Anterior cingulate cortex (tissue), 58 donors: ENCODE results near the gene RFC3.
"Not testable (repeated sequence)": the region's sequence is repeated elsewhere in the genome, so short reads cannot be mapped to it uniquely, and the experiment has no call there.

ENCODE experiments used
- DNase-seq, 58 donors: peaks; one replicate each; lab custom pipeline; 2025; lab: John Stamatoyannopoulos, UW

The RFC3 gene

GRCh38 chr13:33806470-33807248, 11.3 kb upstream of the RFC3 start:
- no peak for DNase-seq

GRCh38 chr13:33812829-33813228, 5.1 kb upstream of the RFC3 start:
- DNase-seq: not testable (repeated sequence)

GRCh38 chr13:33815011-33815550, 2.9 kb upstream of the RFC3 start:
- no peak for DNase-seq

GRCh38 chr13:33816912-33817311, 1.0 kb upstream of the RFC3 start:
- no peak for DNase-seq

GRCh38 chr13:33817513-33817900, 442 bp upstream of the RFC3 start:
- DNase-seq: no peak

GRCh38 chr13:33825083-33825482, 7.1 kb downstream of the RFC3 start:
- no peak for DNase-seq

GRCh38 chr13:33827139-33827538, 9.2 kb downstream of the RFC3 start:
- DNase-seq: no peak

- peak in 11 of 58 donors; percentile 0 to 10 (median 3) for DNase-seq
Observed at GRCh38 chr13:33828431-33829129, 10.6 kb downstream of the RFC3 start.

GRCh38 chr13:33832872-33833271, 14.9 kb downstream of the RFC3 start:
- no peak for DNase-seq

- no peak for DNase-seq
Observed at GRCh38 chr13:33838647-33839046, 20.7 kb downstream of the RFC3 start.

GRCh38 chr13:33840402-33840801, 22.5 kb downstream of the RFC3 start:
- DNase-seq: no peak

- no peak for DNase-seq
Observed at GRCh38 chr13:33842207-33842606, 24.3 kb downstream of the RFC3 start.

GRCh38 chr13:33842986-33843385, 25.0 kb downstream of the RFC3 start:
- no peak for DNase-seq

- no peak for DNase-seq
Observed at GRCh38 chr13:33845572-33846302, 27.8 kb downstream of the RFC3 start.

- no peak for DNase-seq
Observed at GRCh38 chr13:33846303-33847062, 28.5 kb downstream of the RFC3 start.

- no peak for DNase-seq
Observed at GRCh38 chr13:33849211-33849610, 31.3 kb downstream of the RFC3 start.

GRCh38 chr13:33855371-33855895, 37.5 kb downstream of the RFC3 start:
- no peak for DNase-seq

- no peak for DNase-seq
Observed at GRCh38 chr13:33859691-33860303, 41.8 kb downstream of the RFC3 start.

- DNase-seq: no peak
Observed at GRCh38 chr13:33860526-33860925, 42.6 kb downstream of the RFC3 start.

- DNase-seq: no peak
Observed at GRCh38 chr13:33862016-33862415, 44.1 kb downstream of the RFC3 start.
